ENCODE results near the gene LIMS3. TPM values are rescaled to one million over a fixed set of nuclear protein-coding genes. Genes with fewer than 3 reads are reported as not detected.

The LIMS3 gene
- total RNA-seq, 1 experiment from 2014 or later: not detected

Other genes with a start within 250 kb of the LIMS3 start
- 9.8 and 18.2 TPM in 2 replicates for gene RGPD5, start 104.4 kb upstream of the LIMS3 start, total RNA-seq (2014; rRNA removed; shearing (Covaris generic))
- gene MALL, start 217.1 kb downstream of the LIMS3 start, total RNA-seq (2014; rRNA removed; shearing (Covaris generic)): 0.92 and 1.5 TPM in 2 replicates

All from G401 (cell line).